SIG-M5 treated with dmso at 0.1 percent for 504 hours (cell line): Measurements from ENCODE around the gene FAM78B.

Experiments
- DNase-seq: peaks from one replicate; lab custom pipeline; 2025; ENCODE audit not compliant: unreplicated experiment; lab: John Stamatoyannopoulos, UW

FAM78B gene

GRCh38 chr1:166073489-166073888 is 93.3 kb downstream of the FAM78B start:
- DNase-seq, result no peak

DNA sequence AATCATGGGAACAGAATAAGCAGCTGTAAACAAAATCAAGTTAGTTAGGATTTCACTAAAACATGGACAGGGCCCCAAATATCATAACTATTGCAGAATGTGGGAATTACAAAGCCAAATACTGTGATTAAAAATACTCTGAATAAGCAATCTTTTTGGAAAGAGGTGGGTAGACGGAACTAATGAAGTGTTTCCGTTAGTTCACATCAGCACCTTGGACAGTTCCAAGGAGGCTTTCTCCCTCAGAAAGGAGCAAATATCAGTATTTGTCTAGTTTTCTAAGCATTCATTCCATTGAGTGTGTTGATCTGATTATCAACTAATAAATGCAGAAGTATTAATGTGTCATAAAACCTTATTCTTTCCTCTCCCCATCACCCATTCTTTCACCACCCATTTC is 97.4 kb downstream of the FAM78B start:
- no peak for DNase-seq

GRCh38 chr1:166066107-166066506 is 100.7 kb downstream of the FAM78B start:
- DNase-seq, result no peak

- no peak for DNase-seq
Observed at GRCh38 chr1:166064951-166065350, 101.8 kb downstream of the FAM78B start.

GRCh38 chr1:166064313-166064926 is 102.4 kb downstream of the FAM78B start:
- no peak for DNase-seq

- no peak for DNase-seq
Observed at GRCh38 chr1:166063701-166064100, 103.1 kb downstream of the FAM78B start.

- DNase-seq, result no peak
Observed at GRCh38 chr1:166062421-166063070, 104.3 kb downstream of the FAM78B start.

GRCh38 chr1:166057650-166058049 is 109.2 kb downstream of the FAM78B start:
- no peak for DNase-seq

DNA sequence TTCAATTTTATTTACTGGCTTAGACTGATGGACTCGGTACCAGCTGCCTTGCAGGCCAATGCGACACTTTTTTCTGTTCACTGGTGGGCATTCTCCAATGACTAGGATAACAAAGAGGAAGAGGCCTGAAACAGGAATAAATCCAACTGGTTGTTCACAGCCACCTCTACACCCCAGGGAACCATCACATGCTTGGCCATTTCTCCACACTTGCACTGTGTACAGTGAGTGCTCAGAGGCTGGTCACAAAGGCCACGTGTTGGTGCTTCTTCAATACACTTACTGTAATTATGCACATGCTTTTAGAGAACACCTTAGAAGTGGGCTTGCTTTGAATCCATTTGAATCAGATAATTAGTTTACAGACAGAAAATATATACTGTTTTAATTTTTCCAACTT is 113.4 kb downstream of the FAM78B start:
- no peak for DNase-seq

GRCh38 chr1:166040202-166040997 is 126.4 kb downstream of the FAM78B start:
- DNase-seq, result no peak

- no peak for DNase-seq
Observed at GRCh38 chr1:166039436-166040201, 127.2 kb downstream of the FAM78B start.

DNA sequence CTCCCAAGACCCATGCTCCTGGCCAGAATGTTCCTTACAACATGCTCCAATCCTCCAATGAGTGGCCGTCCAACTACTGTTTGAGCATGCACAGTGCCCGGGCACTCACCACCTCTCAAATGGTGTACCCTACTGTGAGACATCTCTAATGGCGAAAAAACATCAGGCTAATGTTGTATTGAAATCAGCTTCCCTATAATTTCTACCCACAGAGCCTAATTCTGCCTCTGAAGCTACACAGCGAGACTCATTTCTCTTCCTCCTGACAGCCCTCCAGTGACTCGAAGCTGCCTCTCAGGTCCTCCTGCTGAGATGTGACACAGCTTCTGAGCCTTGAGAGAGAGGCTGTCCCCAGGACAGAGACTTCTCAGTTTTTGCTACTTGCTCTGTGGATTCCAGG is 130.7 kb downstream of the FAM78B start:
- no peak for DNase-seq

GRCh38 chr1:166032572-166033371 is 134.0 kb downstream of the FAM78B start:
- DNase-seq, result no peak

- DNase-seq, result no peak
Observed at GRCh38 chr1:166031932-166032571, 134.7 kb downstream of the FAM78B start.

DNA sequence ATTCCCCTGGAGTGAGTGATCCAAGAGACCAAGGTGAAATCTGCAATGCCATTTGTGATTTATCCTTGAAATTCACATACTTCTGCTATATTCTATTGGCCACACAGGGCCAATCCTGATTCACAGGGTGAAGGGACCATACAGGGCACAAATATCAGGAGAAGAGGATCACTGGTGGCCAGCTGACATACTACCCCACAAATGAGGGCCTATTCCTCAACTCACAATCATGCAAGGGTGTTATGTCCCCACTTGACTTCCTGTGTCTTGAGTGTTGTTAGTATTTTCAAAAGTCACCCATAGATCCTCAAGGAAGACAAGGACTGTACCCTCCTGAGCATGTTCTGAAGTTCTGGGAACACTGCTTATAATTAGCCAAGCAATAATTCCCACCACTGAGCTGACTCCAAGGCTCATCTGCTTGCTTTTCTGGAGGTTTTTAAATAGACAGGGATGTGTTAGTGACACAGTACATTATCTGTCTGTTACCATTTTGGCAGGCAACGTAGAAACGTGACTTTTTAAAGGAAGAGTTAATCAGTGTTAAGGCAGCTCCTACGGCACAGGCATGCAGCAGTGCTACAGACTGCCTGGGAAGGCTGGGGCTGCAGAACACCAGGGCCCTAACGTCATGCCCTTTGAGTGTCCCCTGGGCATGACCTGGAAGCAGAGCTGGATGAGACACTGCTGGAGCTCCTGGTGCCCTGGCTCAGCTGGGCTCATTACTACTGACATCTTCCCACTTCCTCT is 137.4 kb downstream of the FAM78B start:
- DNase-seq, result no peak

DNA sequence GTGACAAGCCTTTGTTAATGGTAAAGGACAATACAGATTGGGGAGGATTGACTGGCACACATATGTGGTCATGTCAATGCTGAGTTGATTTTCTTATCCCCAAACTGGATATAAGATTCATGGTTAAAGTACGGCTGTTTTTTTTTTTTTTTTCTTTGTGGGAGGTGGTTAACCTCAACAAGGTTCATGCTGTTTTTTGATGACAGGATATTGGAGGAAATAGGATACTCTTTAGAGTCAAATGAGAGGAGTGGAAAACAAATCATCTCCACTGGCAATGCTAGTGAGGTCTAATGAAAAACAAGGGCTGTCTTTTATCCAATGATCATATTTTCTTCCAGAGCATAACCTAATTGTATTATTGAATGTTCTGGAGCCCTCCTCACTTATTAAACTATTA is 140.2 kb downstream of the FAM78B start:
- no peak for DNase-seq

DNA sequence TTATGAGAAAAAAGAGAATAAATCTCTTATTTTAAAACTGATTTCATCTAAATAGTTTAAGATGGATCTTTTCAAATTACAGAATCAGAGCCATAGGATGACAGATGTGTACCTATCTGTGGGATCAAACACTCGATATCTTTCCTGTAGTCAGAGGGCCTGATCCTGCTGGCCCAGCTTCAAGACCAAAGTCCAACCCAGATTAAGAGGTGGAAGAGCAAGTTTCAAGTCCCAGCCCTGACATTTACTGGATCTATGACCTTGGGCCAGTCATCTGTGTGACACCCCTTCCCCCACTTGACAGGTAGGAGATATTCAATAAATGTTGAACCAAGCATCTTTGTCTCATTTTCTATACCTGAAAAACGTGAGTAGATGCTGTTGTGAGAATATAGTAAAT is 140.7 kb downstream of the FAM78B start:
- DNase-seq, result no peak

DNA sequence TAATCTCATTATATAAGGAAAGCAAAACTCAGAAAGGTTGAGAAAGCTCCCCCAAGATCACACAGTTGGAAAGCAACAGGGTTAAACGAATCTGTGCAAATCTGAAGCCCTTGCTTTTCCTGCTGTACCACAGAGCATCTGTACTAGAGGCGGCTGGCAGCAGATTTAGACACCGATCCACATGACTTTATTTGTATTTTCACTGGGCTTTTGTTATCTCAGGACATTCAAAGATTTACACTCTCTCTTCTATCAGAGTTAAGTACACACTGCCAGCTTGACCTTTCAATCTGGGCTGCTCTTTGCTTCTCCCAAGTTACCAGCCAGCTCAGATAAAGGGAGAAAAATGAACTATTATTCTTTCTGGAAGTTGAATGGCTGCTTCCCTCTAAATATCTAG is 146.6 kb downstream of the FAM78B start:
- DNase-seq, result no peak
